Nephron progenitor cell (in vitro differentiated cells): ENCODE measurements around the gene C11orf98.

ENCODE experiments used
- DNase-seq: peaks from one replicate; pipeline ENCODE4 v3.0.0; 2021
- H3K27ac Mint-ChIP-seq: 2 replicates; pipeline ENCODE4 v1.8.0; 2021; ENCODE audit warnings: mild to moderate bottlenecking, moderate library complexity, mixed read lengths
- H3K27me3 Mint-ChIP-seq: 2 replicates; pipeline ENCODE4 v1.8.0; 2021; ENCODE audit warnings: mild to moderate bottlenecking, low read depth, mixed read lengths; ENCODE audit not compliant: poor library complexity
- H3K36me3 Mint-ChIP-seq: 2 replicates; pipeline ENCODE4 v1.8.0; 2021; ENCODE audit warnings: low read depth, mixed read lengths
- H3K4me1 Mint-ChIP-seq: 2 replicates; pipeline ENCODE4 v1.8.0; 2021; ENCODE audit warnings: mixed read lengths
- H3K4me3 Mint-ChIP-seq: 2 replicates; pipeline ENCODE4 v1.8.0; 2021; ENCODE audit warnings: mild to moderate bottlenecking, moderate library complexity, mixed read lengths
- H3K9me3 Mint-ChIP-seq: 2 replicates; pipeline ENCODE4 v1.8.0; 2021; ENCODE audit warnings: mild to moderate bottlenecking, moderate library complexity, mixed read lengths
- TF ChIP-seq, protein P1 (sequence below): fragments of 200-600 bp; sonication (generic); IDR thresholded peaks from 2 replicates; pipeline ENCODE4 v1.5.0; 2021; ENCODE audit warnings: antibody characterized with exemption

Gene C11orf98

DNA sequence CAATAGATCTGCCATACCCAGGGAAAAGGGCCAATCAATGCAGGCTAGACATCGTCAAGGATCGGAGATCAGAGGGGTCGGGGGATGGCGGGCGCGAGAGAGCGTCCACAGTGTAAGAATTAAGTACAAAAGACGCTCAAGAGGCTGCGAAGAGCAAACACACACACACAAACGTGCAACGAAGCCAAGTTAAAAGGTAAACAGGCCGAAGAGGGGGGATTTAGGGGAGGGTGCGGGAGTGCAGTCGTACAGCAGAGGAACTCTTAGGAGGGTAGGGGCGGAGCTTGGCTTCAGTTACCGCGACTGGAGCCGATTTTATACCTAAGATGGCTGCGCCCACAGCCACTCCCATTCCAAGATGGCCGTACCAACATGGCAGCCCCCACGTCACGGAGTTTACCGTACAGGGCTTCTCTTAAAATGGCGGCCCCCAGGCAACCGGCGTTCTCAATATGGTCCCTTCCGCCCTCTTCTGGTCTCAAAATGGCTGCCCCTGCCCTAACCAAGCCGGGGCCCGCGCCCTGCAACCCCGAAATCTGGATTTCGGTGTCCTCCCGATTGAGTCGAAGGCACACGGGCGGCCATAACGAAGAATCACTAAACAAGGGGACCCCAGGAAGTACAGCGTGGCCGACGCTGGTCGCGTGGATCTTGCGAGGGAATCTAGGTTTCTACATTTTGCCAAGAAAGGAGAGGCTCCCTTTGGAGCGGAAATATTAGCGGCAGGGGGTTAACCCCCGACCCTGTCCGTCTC, 44.4 kb upstream of the C11orf98 start:
- H3K4me3 Mint-ChIP-seq = peak overlapping the region; percentile 89
- peaks cover 65% of the 10 kb centered on the region for H3K4me1 Mint-ChIP-seq
- H3K9me3 Mint-ChIP-seq = no peaks in the 10 kb centered on the region
- TF ChIP-seq, protein P1, sequence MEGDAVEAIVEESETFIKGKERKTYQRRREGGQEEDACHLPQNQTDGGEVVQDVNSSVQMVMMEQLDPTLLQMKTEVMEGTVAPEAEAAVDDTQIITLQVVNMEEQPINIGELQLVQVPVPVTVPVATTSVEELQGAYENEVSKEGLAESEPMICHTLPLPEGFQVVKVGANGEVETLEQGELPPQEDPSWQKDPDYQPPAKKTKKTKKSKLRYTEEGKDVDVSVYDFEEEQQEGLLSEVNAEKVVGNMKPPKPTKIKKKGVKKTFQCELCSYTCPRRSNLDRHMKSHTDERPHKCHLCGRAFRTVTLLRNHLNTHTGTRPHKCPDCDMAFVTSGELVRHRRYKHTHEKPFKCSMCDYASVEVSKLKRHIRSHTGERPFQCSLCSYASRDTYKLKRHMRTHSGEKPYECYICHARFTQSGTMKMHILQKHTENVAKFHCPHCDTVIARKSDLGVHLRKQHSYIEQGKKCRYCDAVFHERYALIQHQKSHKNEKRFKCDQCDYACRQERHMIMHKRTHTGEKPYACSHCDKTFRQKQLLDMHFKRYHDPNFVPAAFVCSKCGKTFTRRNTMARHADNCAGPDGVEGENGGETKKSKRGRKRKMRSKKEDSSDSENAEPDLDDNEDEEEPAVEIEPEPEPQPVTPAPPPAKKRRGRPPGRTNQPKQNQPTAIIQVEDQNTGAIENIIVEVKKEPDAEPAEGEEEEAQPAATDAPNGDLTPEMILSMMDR = no peak
- no peaks in the 10 kb centered on the region for H3K27me3 Mint-ChIP-seq
- peaks cover 40% of the 10 kb centered on the region for H3K36me3 Mint-ChIP-seq
- peak; percentile 91 for DNase-seq
- peak overlapping the region; percentile 96 for H3K27ac Mint-ChIP-seq

- H3K4me1 Mint-ChIP-seq = peaks cover 65% of the 10 kb centered on the region
- no peak for DNase-seq
- peak overlapping the region; percentile 96 for H3K27ac Mint-ChIP-seq
- no peaks in the 10 kb centered on the region for H3K9me3 Mint-ChIP-seq
- TF ChIP-seq, protein P1 = no peak
- H3K4me3 Mint-ChIP-seq = peak overlapping the region; percentile 89
- H3K27me3 Mint-ChIP-seq = no peaks in the 10 kb centered on the region
- peaks cover 36% of the 10 kb centered on the region for H3K36me3 Mint-ChIP-seq
These were observed 43.8 kb upstream of the C11orf98 start for GRCh38 chr11:62708793-62709192.

- H3K27ac Mint-ChIP-seq = no peak overlapping the region
These were observed 43.4 kb upstream of the C11orf98 start for GRCh38 chr11:62708392-62708791.

DNA sequence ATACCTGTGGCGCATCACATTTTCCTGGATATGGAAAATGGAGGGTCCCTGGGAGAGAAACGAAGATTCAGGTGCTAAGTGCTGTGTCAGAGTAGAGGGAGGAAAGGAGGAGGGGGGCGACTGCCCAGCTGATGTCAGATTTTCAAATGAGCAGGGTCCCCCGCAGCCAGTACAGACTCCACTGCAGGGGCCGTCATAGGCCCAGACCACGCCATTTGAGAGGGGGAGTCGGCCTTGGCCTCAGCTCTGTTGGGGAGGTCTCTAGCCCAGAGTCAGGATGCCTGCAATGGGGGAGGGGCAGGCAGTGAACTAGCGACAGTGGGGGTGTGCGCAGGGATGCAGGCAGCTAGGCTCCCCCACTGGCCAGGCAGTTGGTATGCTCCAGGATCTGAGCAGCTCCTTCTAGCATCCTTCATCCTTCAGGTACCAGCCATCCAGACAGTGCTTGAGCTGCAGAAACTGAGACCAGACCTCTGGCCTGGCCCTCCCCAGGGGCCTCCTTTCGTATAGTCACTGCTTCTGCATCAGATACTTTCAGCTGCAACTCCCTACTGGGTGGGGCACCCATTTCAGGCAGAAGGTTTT, 42.4 kb upstream of the C11orf98 start, which contains the start of the genes BSCL2 and GNG3:
BSCL2 (minus strand) TSS at position 148 of the 585 bp plus-strand sequence. CDS start 229 bp downstream, outside the sequence.
GNG3 (plus strand) TSS at position 400 of the 585 bp plus-strand sequence. CDS start 620 bp downstream, outside the sequence.
- peak within 1 kb of the TSS; percentile 89 for H3K4me3 Mint-ChIP-seq
- TF ChIP-seq, protein P1 = no peak
- no peaks in the 10 kb centered on the region for H3K9me3 Mint-ChIP-seq
- peak; percentile 91 for DNase-seq
- no peaks in the 10 kb centered on the region for H3K27me3 Mint-ChIP-seq
- H3K27ac Mint-ChIP-seq = peak within 1 kb of the TSS; percentile 98
- peaks cover 52% of the 10 kb centered on the region for H3K4me1 Mint-ChIP-seq
- H3K36me3 Mint-ChIP-seq = peaks cover 26% of the 10 kb centered on the region

More at GRCh38 chr11:62708392-62708791, 43.4 kb upstream of the C11orf98 start:
- Mint-ChIP-seq H3K27me3 (no peaks in the 10 kb centered on the region), H3K36me3 (peaks cover 32% of the 10 kb centered on the region), H3K4me1 (peaks cover 62% of the 10 kb centered on the region), H3K9me3 (no peaks in the 10 kb centered on the region), H3K4me3 (peak overlapping the region; percentile 89)
- no peak for DNase-seq
- TF ChIP-seq, protein P1 = no peak

DNA sequence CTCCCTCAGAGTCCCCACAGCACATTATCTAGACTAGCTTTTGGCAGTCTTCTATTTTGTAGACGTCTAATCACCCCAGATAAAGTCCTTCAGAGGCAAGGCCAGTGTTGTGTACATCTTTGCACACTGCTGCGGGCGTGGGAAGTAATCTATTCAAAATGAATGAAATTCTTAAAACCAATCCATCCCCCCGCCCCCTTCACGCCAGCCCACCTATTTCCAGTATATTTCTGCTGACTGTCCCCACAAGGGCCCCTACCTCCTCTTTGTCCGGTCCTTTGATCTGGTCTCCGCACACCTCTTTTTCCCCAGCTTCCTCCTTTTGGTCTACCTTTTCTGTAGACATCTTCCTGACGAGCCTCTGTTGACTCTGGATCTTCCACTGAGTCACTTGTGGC, 41.8 kb upstream of the C11orf98 start:
- no peaks in the 10 kb centered on the region for H3K27me3 Mint-ChIP-seq
- peaks cover 48% of the 10 kb centered on the region for H3K4me1 Mint-ChIP-seq
- DNase-seq = no peak
- H3K27ac Mint-ChIP-seq = peak overlapping the region; percentile 98
- H3K9me3 Mint-ChIP-seq = no peaks in the 10 kb centered on the region
- H3K36me3 Mint-ChIP-seq = peaks cover 26% of the 10 kb centered on the region
- peak overlapping the region; percentile 89 for H3K4me3 Mint-ChIP-seq
- TF ChIP-seq, protein P1 = no peak
